ENCODE measurements around the gene WLS.
"Not testable (repeated sequence)": the region's sequence is repeated elsewhere in the genome, so short reads cannot be mapped to it uniquely, and the experiment has no call there.

WLS gene

GRCh38 chr1:68198752-68199151 lies 33.6 kb downstream of the WLS start:
- no peak for DNase-seq (ENCODE audit: low spot score)

- DNase-seq (ENCODE audit: low spot score), result no peak
Measured at GRCh38 chr1:68197891-68198290, 34.4 kb downstream of the WLS start.

- no peak for DNase-seq (ENCODE audit: low spot score)
Measured at GRCh38 chr1:68197461-68197860, 34.9 kb downstream of the WLS start.

GRCh38 chr1:68196676-68197075 lies 35.6 kb downstream of the WLS start:
- no peak for DNase-seq (ENCODE audit: low spot score)

GRCh38 chr1:68191717-68192116 lies 40.6 kb downstream of the WLS start:
- DNase-seq (ENCODE audit: low spot score), result no peak

- DNase-seq (ENCODE audit: low spot score), result no peak
Measured at GRCh38 chr1:68188644-68189340, 43.5 kb downstream of the WLS start.

- no peak for DNase-seq (ENCODE audit: low spot score)
Measured at GRCh38 chr1:68188060-68188538, 44.2 kb downstream of the WLS start.

GRCh38 chr1:68185743-68186142 lies 46.6 kb downstream of the WLS start:
- no peak for DNase-seq (ENCODE audit: low spot score)

- no peak for DNase-seq (ENCODE audit: low spot score)
Measured at GRCh38 chr1:68183895-68184294, 48.4 kb downstream of the WLS start.

- DNase-seq (ENCODE audit: low spot score), result no peak
Measured at GRCh38 chr1:68181165-68181556, 51.2 kb downstream of the WLS start.

GRCh38 chr1:68180441-68181164 lies 51.7 kb downstream of the WLS start:
- DNase-seq (ENCODE audit: low spot score), result no peak

GRCh38 chr1:68178821-68179490 lies 53.4 kb downstream of the WLS start:
- no peak for DNase-seq (ENCODE audit: low spot score)

- DNase-seq (ENCODE audit: low spot score), result no peak
Measured at GRCh38 chr1:68175621-68176398, 56.5 kb downstream of the WLS start.

- DNase-seq (ENCODE audit: low spot score), result no peak
Measured at GRCh38 chr1:68174738-68175113, 57.6 kb downstream of the WLS start.

- DNase-seq (ENCODE audit: low spot score), result no peak
Measured at GRCh38 chr1:68173936-68174737, 58.2 kb downstream of the WLS start.

- DNase-seq (ENCODE audit: low spot score), result no peak
Measured at GRCh38 chr1:68173283-68173935, 58.9 kb downstream of the WLS start.

- not testable (repeated sequence) for DNase-seq (ENCODE audit: low spot score)
Measured at GRCh38 chr1:68171795-68172194, 60.5 kb downstream of the WLS start.

- no peak for DNase-seq (ENCODE audit: low spot score)
Measured at GRCh38 chr1:68168545-68169171, 63.7 kb downstream of the WLS start.

- DNase-seq (ENCODE audit: low spot score), result no peak
Measured at GRCh38 chr1:68167211-68167610, 65.1 kb downstream of the WLS start.

GRCh38 chr1:68166348-68166747 lies 66.0 kb downstream of the WLS start:
- DNase-seq (ENCODE audit: low spot score), result no peak
